ENCODE results near the gene CMSS1.

GRCh38 chr3:99997293-99997692 lies 179.6 kb downstream of the CMSS1 start:
- no peak for TF ChIP-seq EP300 (IDR thresholded peaks at IDR 0.05)
- TF ChIP-seq CTCF (IDR thresholded peaks at IDR 0.05), result no peak
- no peak for TF ChIP-seq POLR2A (IDR thresholded peaks at IDR 0.05; ENCODE audit: low read length)
- TF ChIP-seq CBX2 (IDR thresholded peaks at IDR 0.05; ENCODE audit: borderline replicate concordance, low read depth), result no peak
- no peak for TF ChIP-seq GATA3 (IDR thresholded peaks at IDR 0.05; ENCODE audit: borderline replicate concordance)
- no peak for TF ChIP-seq HOXA7 (CRISPR knock-in tag; IDR thresholded peaks at IDR 0.05)
- no peak for TF ChIP-seq HDAC2 (IDR thresholded peaks at IDR 0.05)
- TF ChIP-seq E2F6 (IDR thresholded peaks at IDR 0.05; ENCODE audit: borderline replicate concordance, low read depth), result no peak
- TF ChIP-seq PBX3 (IDR thresholded peaks at IDR 0.05), result no peak
- no peak for TF ChIP-seq MAFK (IDR thresholded peaks at IDR 0.05; ENCODE audit: partially characterized antibody)
- no peak for TF ChIP-seq REST (IDR thresholded peaks at IDR 0.05)
- no peak for TF ChIP-seq RFX5 (IDR thresholded peaks at IDR 0.05)

Data from A549 (cell line).